NB4 (cell line): ENCODE data around the gene SLC25A28.
A peak's percentile ranks its signal among the peaks of the same experiment; 100 is the strongest.

Experiments
- DNase-seq: peaks from one replicate; pipeline ENCODE4 v3.0.0; 2010; ENCODE audit warnings: low read depth
- H3K4me3 ChIP-seq: one replicate; pipeline ENCODE4 v1.5.1; 2011; ENCODE audit warnings: mild to moderate bottlenecking, low read depth, low read length, moderate library complexity
- CTCF ChIP-seq: IDR thresholded peaks from one replicate; pipeline ENCODE4 v1.5.1; 2012; ENCODE audit warnings: low read depth, low read length
- MAX ChIP-seq: IDR thresholded peaks from 2 replicates; pipeline ENCODE4 v1.6.1; 2011; ENCODE audit warnings: low read depth, low read length
- MYC ChIP-seq: IDR thresholded peaks from 2 replicates; pipeline ENCODE4 v1.6.1; 2011; ENCODE audit warnings: low read depth, low read length
- POLR2A ChIP-seq: IDR thresholded peaks from 2 replicates; pipeline ENCODE4 v1.6.1; 2011; ENCODE audit warnings: mild to moderate bottlenecking; ENCODE audit not compliant: insufficient read length; ENCODE audit errors: extremely low read depth

SLC25A28 gene

GRCh38 chr10:99611326-99611725 is 8.9 kb downstream of the SLC25A28 start:
- H3K4me3 ChIP-seq = no peak overlapping the region
- no peak for DNase-seq
- TF ChIP-seq MYC (no peak), CTCF (no peak), POLR2A (no peak), MAX (no peak)

- TF ChIP-seq POLR2A (no peak), MYC (no peak), CTCF (no peak), MAX (no peak)
- H3K4me3 ChIP-seq = no peak overlapping the region
- no peak for DNase-seq
These were observed 10.0 kb downstream of the SLC25A28 start for GRCh38 chr10:99610221-99610620.

- H3K4me3 ChIP-seq = no peak overlapping the region
- no peak for DNase-seq
These were observed 11.1 kb downstream of the SLC25A28 start for GRCh38 chr10:99609186-99609585.

GRCh38 chr10:99605351-99605750 is 14.9 kb downstream of the SLC25A28 start:
- H3K4me3 ChIP-seq = no peak overlapping the region
- no peak for TF ChIP-seq MAX
- no peak for TF ChIP-seq CTCF
- TF ChIP-seq MYC = no peak
- no peak for TF ChIP-seq POLR2A
- peak; percentile 51 for DNase-seq

More at GRCh38 chr10:99609186-99609585, 11.1 kb downstream of the SLC25A28 start:
- TF ChIP-seq MAX = no peak
- TF ChIP-seq POLR2A = no peak
- no peak for TF ChIP-seq MYC
- no peak for TF ChIP-seq CTCF

GRCh38 chr10:99604862-99605261 is 15.4 kb downstream of the SLC25A28 start:
- no peak for TF ChIP-seq POLR2A
- no peak for DNase-seq
- no peak overlapping the region for H3K4me3 ChIP-seq

GRCh38 chr10:99598781-99599509 is 21.3 kb downstream of the SLC25A28 start:
- no peak overlapping the region for H3K4me3 ChIP-seq
- no peak for DNase-seq
- no peak for TF ChIP-seq CTCF
